ENCODE results near the gene PPP1R1C. TPM values are rescaled to one million over a fixed set of nuclear protein-coding genes. Genes with fewer than 3 reads are reported as not detected.

The PPP1R1C gene
- total RNA-seq, 6 experiments from 2014 or later, result 0.31 to 0.48 (median 0.39) TPM; not detected in 2

- H3K4me3 Mint-ChIP-seq, result no peak overlapping the region
- H3K36me3 Mint-ChIP-seq (ENCODE audit: low read depth), result peaks cover 25% of the 10 kb centered on the region
Observed at GRCh38 chr2:182014284-182014683, 28.6 kb downstream of the PPP1R1C start.

GRCh38 chr2:182015334-182016109 lies 29.9 kb downstream of the PPP1R1C start:
- Mint-ChIP-seq H3K36me3 (ENCODE audit: low read depth) (peaks cover 25% of the 10 kb centered on the region), H3K9me3 (peaks cover 26% of the 10 kb centered on the region), H3K27ac (no peak overlapping the region), H3K4me3 (no peak overlapping the region), H3K4me1 (ENCODE audit: low read depth) (peaks cover 38% of the 10 kb centered on the region), H3K27me3 (ENCODE audit: insufficient read depth) (no peaks in the 10 kb centered on the region)
- TF ChIP-seq CTCF (IDR thresholded peaks at IDR 0.05), result no peak
- no peak for DNase-seq

More at GRCh38 chr2:182014284-182014683, 28.6 kb downstream of the PPP1R1C start:
- Mint-ChIP-seq H3K9me3 (peaks cover 26% of the 10 kb centered on the region), H3K27me3 (ENCODE audit: insufficient read depth) (no peaks in the 10 kb centered on the region), H3K27ac (no peak overlapping the region), H3K4me1 (ENCODE audit: low read depth) (peaks cover 31% of the 10 kb centered on the region)
- TF ChIP-seq CTCF (IDR thresholded peaks at IDR 0.05), result no peak
- no peak for DNase-seq

GRCh38 chr2:182018218-182018617 lies 32.6 kb downstream of the PPP1R1C start:
- Mint-ChIP-seq H3K4me1 (ENCODE audit: low read depth) (peaks cover 45% of the 10 kb centered on the region), H3K27ac (no peak overlapping the region), H3K4me3 (no peak overlapping the region), H3K27me3 (ENCODE audit: insufficient read depth) (no peaks in the 10 kb centered on the region), H3K36me3 (ENCODE audit: low read depth) (peaks cover 22% of the 10 kb centered on the region), H3K9me3 (peaks cover 22% of the 10 kb centered on the region)
- no peak for TF ChIP-seq CTCF (IDR thresholded peaks at IDR 0.05)
- no peak for DNase-seq

- Mint-ChIP-seq H3K36me3 (ENCODE audit: low read depth) (peaks cover 14% of the 10 kb centered on the region), H3K27me3 (ENCODE audit: insufficient read depth) (no peaks in the 10 kb centered on the region), H3K9me3 (peaks cover 18% of the 10 kb centered on the region), H3K4me3 (no peak overlapping the region), H3K27ac (no peak overlapping the region), H3K4me1 (ENCODE audit: low read depth) (peaks cover 45% of the 10 kb centered on the region)
- DNase-seq, result no peak
- no peak for TF ChIP-seq CTCF (IDR thresholded peaks at IDR 0.05)
Observed at GRCh38 chr2:182019731-182020130, 34.1 kb downstream of the PPP1R1C start.

GRCh38 chr2:182020286-182021070 lies 34.8 kb downstream of the PPP1R1C start:
- peak overlapping the region; percentile 57 for H3K27ac Mint-ChIP-seq
- peak; percentile 22 for DNase-seq
- H3K27me3 Mint-ChIP-seq (ENCODE audit: insufficient read depth), result no peaks in the 10 kb centered on the region
- peaks cover 38% of the 10 kb centered on the region for H3K4me1 Mint-ChIP-seq (ENCODE audit: low read depth)
- peak overlapping the region; percentile 24 for H3K4me3 Mint-ChIP-seq
- peaks cover 13% of the 10 kb centered on the region for H3K9me3 Mint-ChIP-seq
- peaks cover 9% of the 10 kb centered on the region for H3K36me3 Mint-ChIP-seq (ENCODE audit: low read depth)
- no peak for TF ChIP-seq CTCF (IDR thresholded peaks at IDR 0.05)
